Hepatocyte (in vitro differentiated cells): ENCODE results near the gene FIZ1.

Source experiments
- CTCF ChIP-seq: fragments of 200-600 bp; sonication (generic); IDR thresholded peaks from 2 replicates; pipeline ENCODE4 v1.5.1; 2016; ENCODE audit warnings: antibody characterized with exemption, mild to moderate bottlenecking; ENCODE audit not compliant: poor library complexity
- EZH2 ChIP-seq: fragments of 200-600 bp; sonication (generic); IDR thresholded peaks from 2 replicates; pipeline ENCODE4 v1.6.1; 2016; ENCODE audit warnings: antibody characterized with exemption, mild to moderate bottlenecking, borderline replicate concordance

GRCh38 chr19:55591555-55591954 lies 7.8 kb downstream of the FIZ1 start:
- no peak for TF ChIP-seq CTCF
- TF ChIP-seq EZH2, result no peak
